Ovary (tissue), 9 donors: ENCODE results near the gene ZNF41. TPM values are rescaled to one million over a fixed set of nuclear protein-coding genes. Genes with fewer than 3 reads are reported as not detected.

Experiments used
- DNase-seq, 5 donors: peaks; one replicate each; pipeline ENCODE4 v3.0.0-alpha.2; 2019 to 2020
- H3K27ac ChIP-seq, 2 donors: fragments of 200-600 bp; one replicate each; pipeline versions ENCODE4 v1.5.1 to v1.8.0; 2019 to 2022
- H3K27me3 ChIP-seq: fragments of 200-600 bp; one replicate; pipeline ENCODE4 v1.8.0; 2022
- H3K36me3 ChIP-seq: fragments of 200-600 bp; sonication (generic); one replicate; pipeline ENCODE4 v1.5.1; 2019
- H3K4me1 ChIP-seq: one replicate; pipeline ENCODE4 v1.8.1; 2013; ENCODE audit warnings: mild to moderate bottlenecking, moderate library complexity; ENCODE audit not compliant: insufficient read depth
- H3K4me3 ChIP-seq: fragments of 200-600 bp; sonication (generic); one replicate; pipeline ENCODE4 v1.5.1; 2017
- H3K9me3 ChIP-seq, 2 donors: fragments of 200-600 bp in 1 of 2; sonication (generic) in 1 of 2; one replicate each; pipeline versions ENCODE4 v1.5.1 to v1.8.1; 2013 to 2019; ENCODE audit warnings: mild to moderate bottlenecking in 1 of 2, moderate library complexity in 1 of 2
- CTCF ChIP-seq, 3 donors: fragments of 450-650 bp in 2 of 3; fragments of 200-600 bp in 1 of 3; IDR thresholded peaks; one replicate each; pipeline versions ENCODE4 v1.5.1 to v1.8.0; 2016 to 2022; ENCODE audit warnings: antibody characterized with exemption in 3 of 3, mild to moderate bottlenecking in 1 of 3
- EP300 ChIP-seq: sonication (generic); formaldehyde crosslinking; IDR thresholded peaks from one replicate; pipeline ENCODE4 v1.6.1; 2017; ENCODE audit warnings: antibody characterized with exemption
- POLR2A ChIP-seq: fragments of 450-650 bp; IDR thresholded peaks from one replicate; pipeline ENCODE4 v1.6.1; 2017; ENCODE audit warnings: antibody characterized with exemption, mild to moderate bottlenecking, moderate library complexity
- WGBS, 3 donors: extraction: QIAGEN DNeasy Blood & Tissue Kit in 1 of 3; methylation state at CpG; one replicate each; pipeline versions ENCODE4 v1.1.5 to v1.1.7; 2013 to 2017; 5-methylcytosine and 5-hydroxymethylcytosine counted together
- intact Hi-C, 4 donors: fragments of 100-400 bp; cut with DNase I; formaldehyde crosslinking; loops; one replicate each; pipeline versions ENCODE4 v1.11.0 to v1.15.1; 2022 to 2023
- polyA plus RNA-seq, 2 donors: library from polyadenylated mRNA; stranded (reverse); fragments of 200-250 nt in 1 of 2; fragments of 350-450 nt in 1 of 2; fragmentation: Illumina TruSeq in 1 of 2; extraction: RNeasy Lipid Tissue Mini Kit (QIAGEN cat#74804) in 1 of 2; gene quantifications; one replicate each; pipeline ENCODE4 v1.2.3, GENCODE V29; 2013 to 2014
- total RNA-seq, 7 donors: library from RNA; depleted of rRNA in 2 of 7; stranded (reverse); fragments of >200 nt in 2 of 7; fragmentation: NEBNext Ultra II Directional in 3 of 7; extraction: Animal tissue kit (Norgen Biotek cat#: 25700) in 3 of 7; gene quantifications; one replicate each; pipeline versions ENCODE4 v1.1.0 to v1.2.4, GENCODE V29; 2016 to 2023
- donor health status: DM: no; HTN: no; CAD: no; lungs with moderate emphysema.
- donor health status: DM: no; HTN: no; CAD: no.
- donor health status: Bipolar disorder and iron deficiency.
- donor health status: DM: yes; HTN: yes; CAD: no.
- donor health status: DM: no; HTN: no; CAD: no.
- donor health status: DM: yes; HTN: yes; CAD: no.

ZNF41 gene
- total and polyA plus RNA-seq, 9 donors: 2.9 to 11.3 (median 7.8) TPM

- H3K36me3 ChIP-seq: no peaks in the 10 kb centered on the region
- 70 to 81% (median 78%) methylated on average over 6 of the region's 6 CpGs for WGBS, 3 donors
- H3K4me1 ChIP-seq: no peaks in the 10 kb centered on the region
- H3K27ac ChIP-seq: no peak overlapping the region
- H3K4me3 ChIP-seq: no peak overlapping the region
- DNase-seq: no peak
- no peak for TF ChIP-seq EP300
- TF ChIP-seq CTCF (IDR thresholded peaks at IDR 0.05): no peak
- no peak for TF ChIP-seq POLR2A
- H3K9me3 ChIP-seq: no peaks in the 10 kb centered on the region
- intact Hi-C loops: no loop called here
- no peaks in the 10 kb centered on the region for H3K27me3 ChIP-seq
Observed at GRCh38 chrX:47489507-47490275, 6.7 kb upstream of the ZNF41 start.

- Histone ChIP-seq H3K9me3 (no peaks in the 10 kb centered on the region), H3K36me3 (no peaks in the 10 kb centered on the region), H3K4me3 (no peak overlapping the region), H3K4me1 (peaks cover 1% of the 10 kb centered on the region), H3K27ac (no peak overlapping the region), H3K27me3 (no peaks in the 10 kb centered on the region)
- intact Hi-C loops: no loop called here
- no peak for TF ChIP-seq POLR2A
- no peak for DNase-seq
- 47 to 68% (median 53%) methylated on average over 2 of the region's 2 CpGs for WGBS, 3 donors
Observed at GRCh38 chrX:47484885-47485284, 1.9 kb upstream of the ZNF41 start.

- H3K4me3 ChIP-seq: peak overlapping the region; percentile 73
- 31 to 39% (median 35%) methylated on average over 24 of the region's 24 CpGs for WGBS, 3 donors
- H3K36me3 ChIP-seq: no peaks in the 10 kb centered on the region
- TF ChIP-seq POLR2A (no peak), EP300 (no peak), CTCF (IDR thresholded peaks at IDR 0.05) (no peak)
- DNase-seq: peak; percentile 21 to 59 (median 43)
- intact Hi-C loops: no loop called here
- H3K27ac ChIP-seq: peak overlapping the region; percentile 77 to 87
- H3K4me1 ChIP-seq: peaks cover 1% of the 10 kb centered on the region
- no peaks in the 10 kb centered on the region for H3K27me3 ChIP-seq
- no peaks in the 10 kb centered on the region for H3K9me3 ChIP-seq
Observed at GRCh38 chrX:47483306-47484268, 565 bp upstream of the ZNF41 start.

GRCh38 chrX:47482065-47482511, 934 bp downstream of the ZNF41 start:
- intact Hi-C loops: no loop called here
- Histone ChIP-seq H3K27me3 (no peaks in the 10 kb centered on the region), H3K9me3 (no peaks in the 10 kb centered on the region), H3K4me3 (peak overlapping the region; percentile 73), H3K4me1 (peaks cover 1% of the 10 kb centered on the region), H3K36me3 (no peaks in the 10 kb centered on the region), H3K27ac (peak overlapping the region; percentile 77 to 87)
- TF ChIP-seq CTCF (IDR thresholded peaks at IDR 0.05): no peak
- no peak for TF ChIP-seq POLR2A
- TF ChIP-seq EP300: no peak
- DNase-seq: no peak
- 35 to 51% (median 43%) methylated on average over 8 of the region's 8 CpGs for WGBS, 3 donors
